ENCODE measurements around the gene TMLHE. TPM values are rescaled to one million over a fixed set of nuclear protein-coding genes. Genes with fewer than 3 reads are reported as not detected.

TMLHE gene
- total RNA-seq, 1 donor from 2014 or later = 10.7 TPM

- Mint-ChIP-seq H3K27ac (ENCODE audit: unreplicated experiment) (peak overlapping the region; percentile 92), H3K4me3 (ENCODE audit: unreplicated experiment) (peak overlapping the region; percentile 75), H3K9me3 (ENCODE audit: low read depth) (peaks cover 29% of the 10 kb centered on the region), H3K27me3 (ENCODE audit: low read depth) (no peaks in the 10 kb centered on the region), H3K36me3 (ENCODE audit: low read depth) (peaks cover 5% of the 10 kb centered on the region), H3K4me1 (ENCODE audit: low read depth) (peaks cover 12% of the 10 kb centered on the region)
- DNase-seq (ENCODE audit: low spot score) = no peak
- no peak for TF ChIP-seq CTCF (IDR thresholded peaks at IDR 0.05)
Observed at GRCh38 chrX:155611302-155611701, 1.4 kb downstream of the TMLHE start.

- DNase-seq (ENCODE audit: low spot score) = no peak
- Mint-ChIP-seq H3K36me3 (ENCODE audit: low read depth) (peaks cover 9% of the 10 kb centered on the region), H3K9me3 (ENCODE audit: low read depth) (peaks cover 55% of the 10 kb centered on the region), H3K4me3 (ENCODE audit: unreplicated experiment) (no peak overlapping the region), H3K4me1 (ENCODE audit: low read depth) (no peaks in the 10 kb centered on the region), H3K27me3 (ENCODE audit: low read depth) (no peaks in the 10 kb centered on the region), H3K27ac (ENCODE audit: unreplicated experiment) (no peak overlapping the region)
- TF ChIP-seq CTCF (IDR thresholded peaks at IDR 0.05) = no peak
Observed at GRCh38 chrX:155592981-155593380, 19.8 kb downstream of the TMLHE start.

- H3K27me3 Mint-ChIP-seq (ENCODE audit: low read depth) = no peaks in the 10 kb centered on the region
- H3K27ac Mint-ChIP-seq (ENCODE audit: unreplicated experiment) = no peak overlapping the region
- H3K36me3 Mint-ChIP-seq (ENCODE audit: low read depth) = peaks cover 9% of the 10 kb centered on the region
- H3K4me1 Mint-ChIP-seq (ENCODE audit: low read depth) = no peaks in the 10 kb centered on the region
- no peak for TF ChIP-seq CTCF (IDR thresholded peaks at IDR 0.05)
- DNase-seq (ENCODE audit: low spot score) = no peak
- no peak overlapping the region for H3K4me3 Mint-ChIP-seq (ENCODE audit: unreplicated experiment)
- peaks cover 58% of the 10 kb centered on the region for H3K9me3 Mint-ChIP-seq (ENCODE audit: low read depth)
Observed at GRCh38 chrX:155592331-155592730, 20.4 kb downstream of the TMLHE start.

GRCh38 chrX:155577682-155578081 lies 35.1 kb downstream of the TMLHE start:
- no peak for TF ChIP-seq CTCF (IDR thresholded peaks at IDR 0.05)
- H3K9me3 Mint-ChIP-seq (ENCODE audit: low read depth) = peaks cover 42% of the 10 kb centered on the region
- no peaks in the 10 kb centered on the region for H3K27me3 Mint-ChIP-seq (ENCODE audit: low read depth)
- no peak overlapping the region for H3K27ac Mint-ChIP-seq (ENCODE audit: unreplicated experiment)
- H3K36me3 Mint-ChIP-seq (ENCODE audit: low read depth) = peaks cover 2% of the 10 kb centered on the region
- DNase-seq (ENCODE audit: low spot score) = no peak
- H3K4me3 Mint-ChIP-seq (ENCODE audit: unreplicated experiment) = no peak overlapping the region
- no peaks in the 10 kb centered on the region for H3K4me1 Mint-ChIP-seq (ENCODE audit: low read depth)

- H3K36me3 Mint-ChIP-seq (ENCODE audit: low read depth) = no peaks in the 10 kb centered on the region
- H3K4me3 Mint-ChIP-seq (ENCODE audit: unreplicated experiment) = no peak overlapping the region
- H3K9me3 Mint-ChIP-seq (ENCODE audit: low read depth) = peaks cover 6% of the 10 kb centered on the region
- no peak for TF ChIP-seq CTCF (IDR thresholded peaks at IDR 0.05)
- no peaks in the 10 kb centered on the region for H3K27me3 Mint-ChIP-seq (ENCODE audit: low read depth)
- no peak overlapping the region for H3K27ac Mint-ChIP-seq (ENCODE audit: unreplicated experiment)
- no peak for DNase-seq (ENCODE audit: low spot score)
- H3K4me1 Mint-ChIP-seq (ENCODE audit: low read depth) = no peaks in the 10 kb centered on the region
Observed at GRCh38 chrX:155563099-155563498, 49.7 kb downstream of the TMLHE start.

Measured in chondrocyte (in vitro differentiated cells).